HG03439 (cell line): ENCODE results near the gene GTF3A.
A peak's percentile ranks its signal among the peaks of the same experiment; 100 is the strongest.

Experiments used
- ATAC-seq: cut with Tn5 transposase; IDR thresholded peaks from one replicate; pipeline ENCODE4 v1.9.1; 2021; ENCODE audit warnings: mild to moderate bottlenecking, moderate library complexity; ENCODE audit not compliant: unreplicated experiment

Gene GTF3A

DNA sequence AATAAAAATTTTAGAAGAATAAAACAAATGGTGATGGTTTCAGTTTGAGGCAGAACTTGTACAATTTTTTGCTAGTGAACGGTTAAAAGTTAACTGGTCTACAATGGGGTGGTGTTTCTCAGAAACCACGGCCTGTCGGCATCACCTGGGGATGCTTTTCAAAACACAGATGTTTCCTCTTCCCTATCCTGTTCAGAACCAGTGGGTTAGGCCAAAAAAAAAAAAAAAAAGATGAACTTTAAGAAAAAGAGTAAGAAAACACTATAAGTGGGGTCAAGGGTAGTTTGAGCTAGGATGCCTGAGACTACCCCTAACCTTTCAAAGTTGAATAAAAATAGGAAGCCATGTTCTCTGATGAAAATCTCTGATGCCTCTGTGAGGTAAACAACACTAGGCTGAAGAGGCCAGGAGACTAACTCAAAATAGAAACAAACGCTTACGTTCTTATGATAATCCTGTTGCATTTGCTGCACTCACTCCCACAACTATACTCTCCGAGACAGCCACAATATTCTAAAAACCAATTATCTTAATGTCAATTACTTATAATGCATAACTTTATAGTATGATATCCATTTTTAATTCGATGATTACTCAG, 22.7 kb downstream of the GTF3A start:
- no peak for ATAC-seq

DNA sequence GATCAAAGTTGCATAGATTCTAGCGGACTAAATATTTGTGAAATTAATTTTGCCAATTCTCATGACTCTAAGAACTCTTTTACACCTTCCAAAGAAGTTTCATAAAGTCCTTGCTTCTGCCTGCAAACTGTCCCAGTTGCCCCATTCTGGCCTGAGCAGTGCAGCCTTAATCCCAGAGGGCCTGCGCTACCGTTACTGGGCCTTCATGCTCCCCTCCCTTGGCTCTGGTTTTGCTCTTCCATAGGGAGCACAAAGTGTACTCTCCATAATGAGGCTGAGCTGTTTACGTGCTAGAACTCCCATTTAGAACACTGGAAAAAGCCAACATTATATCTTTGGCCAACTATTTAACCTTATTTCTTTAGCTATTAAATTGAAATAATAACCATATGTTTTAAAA, 23.9 kb downstream of the GTF3A start:
- no peak for ATAC-seq

DNA sequence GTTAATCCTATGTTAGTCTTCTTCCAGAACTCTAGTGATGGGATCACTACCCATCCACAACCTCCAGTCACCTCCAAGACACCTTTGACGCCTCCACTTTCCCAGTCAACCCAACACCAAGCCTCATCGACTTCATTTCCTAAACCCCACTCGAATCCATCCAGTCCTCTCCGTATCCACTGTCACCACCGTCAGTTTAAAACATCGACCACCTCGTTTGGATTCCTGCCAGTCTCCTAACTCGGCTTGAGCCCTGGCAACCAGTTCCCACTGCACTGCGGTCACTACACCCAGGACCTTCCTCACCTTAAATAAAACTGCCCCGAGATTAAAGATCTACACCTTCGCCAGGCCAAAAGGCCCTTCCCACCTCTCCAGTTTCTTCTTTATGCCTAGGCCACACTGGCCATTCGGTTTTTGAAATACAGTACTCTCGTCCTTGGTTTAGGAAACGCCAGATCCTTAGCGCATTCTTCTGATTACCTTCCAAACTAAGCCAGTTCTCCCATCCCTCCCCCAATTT, 24.7 kb downstream of the GTF3A start:
- no peak for ATAC-seq

DNA sequence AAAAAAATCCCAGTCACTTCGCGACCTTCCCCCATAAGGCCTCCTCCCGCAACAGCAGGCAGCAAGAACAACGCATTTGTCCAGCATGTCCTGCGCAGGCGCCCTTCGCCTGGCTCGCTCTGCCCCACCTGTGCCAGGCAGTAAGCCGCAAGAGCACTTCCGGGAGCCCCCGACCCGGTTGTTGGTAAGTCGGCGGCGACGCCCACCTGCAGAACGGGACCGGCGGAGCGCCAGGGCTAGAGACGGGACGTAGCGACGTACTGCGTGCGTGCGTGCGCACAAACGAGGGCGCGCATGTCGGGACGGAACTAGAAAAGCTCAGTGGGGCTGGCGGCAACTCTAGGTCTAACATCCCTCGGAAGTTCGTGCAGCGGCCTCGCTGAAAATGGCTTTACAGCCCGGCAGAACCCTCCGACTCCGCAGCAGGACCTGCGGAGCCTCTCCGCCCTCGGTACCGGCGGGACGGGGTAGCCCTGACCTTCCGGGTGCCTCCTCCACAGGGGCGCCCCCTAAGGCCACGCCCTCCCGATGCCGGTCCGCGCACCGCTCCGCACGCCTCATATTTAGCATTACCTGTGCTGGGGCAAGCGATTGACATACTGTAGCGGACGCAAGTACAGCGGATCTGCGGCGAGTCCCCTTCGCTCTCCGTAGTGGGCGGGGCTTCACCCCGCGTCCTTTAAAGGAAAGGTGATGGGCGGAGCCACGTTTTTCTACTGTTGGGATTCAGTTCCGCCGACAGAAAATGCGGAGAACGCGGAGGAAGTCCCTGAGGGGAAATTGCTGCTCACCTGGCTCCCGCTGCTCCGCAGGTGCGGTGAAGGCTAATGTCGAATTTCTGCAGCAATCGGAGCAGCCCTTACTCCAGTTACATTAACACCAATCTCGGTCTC, 25.8 kb downstream of the GTF3A start, which contains the start of gene MTIF3:
MTIF3 (minus strand) TSS at position 629 of the 893 bp plus-strand sequence. CDS start 10,116 bp downstream, outside the sequence.
- ATAC-seq, result peak; percentile 89

DNA sequence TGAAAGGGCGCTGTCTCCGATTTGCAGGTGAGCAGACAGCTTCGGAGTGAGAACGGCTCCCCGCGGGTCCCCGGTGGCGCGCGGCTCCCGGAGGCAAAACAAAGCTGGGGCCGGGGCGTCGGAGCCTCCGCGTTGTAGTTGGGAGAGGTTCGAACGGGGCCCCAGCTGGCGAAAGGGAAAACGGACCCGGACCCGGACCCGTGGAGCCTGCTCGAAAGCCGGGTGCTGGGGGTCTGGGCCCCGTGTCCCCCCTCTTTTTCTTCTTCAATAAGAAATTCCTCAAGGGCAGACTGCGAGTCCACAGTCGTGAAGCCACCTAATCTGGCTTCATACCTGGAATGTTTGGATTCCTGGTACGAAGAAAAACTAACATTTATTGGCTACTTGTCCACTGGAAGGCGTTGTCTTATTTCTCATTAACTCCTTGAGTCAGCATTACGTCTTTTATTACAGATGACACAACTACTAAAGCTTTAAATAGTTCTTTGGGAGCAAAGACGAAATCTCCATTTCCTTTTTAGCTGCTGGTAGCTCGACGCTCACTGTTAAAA, 26.6 kb downstream of the GTF3A start:
- ATAC-seq, result no peak

DNA sequence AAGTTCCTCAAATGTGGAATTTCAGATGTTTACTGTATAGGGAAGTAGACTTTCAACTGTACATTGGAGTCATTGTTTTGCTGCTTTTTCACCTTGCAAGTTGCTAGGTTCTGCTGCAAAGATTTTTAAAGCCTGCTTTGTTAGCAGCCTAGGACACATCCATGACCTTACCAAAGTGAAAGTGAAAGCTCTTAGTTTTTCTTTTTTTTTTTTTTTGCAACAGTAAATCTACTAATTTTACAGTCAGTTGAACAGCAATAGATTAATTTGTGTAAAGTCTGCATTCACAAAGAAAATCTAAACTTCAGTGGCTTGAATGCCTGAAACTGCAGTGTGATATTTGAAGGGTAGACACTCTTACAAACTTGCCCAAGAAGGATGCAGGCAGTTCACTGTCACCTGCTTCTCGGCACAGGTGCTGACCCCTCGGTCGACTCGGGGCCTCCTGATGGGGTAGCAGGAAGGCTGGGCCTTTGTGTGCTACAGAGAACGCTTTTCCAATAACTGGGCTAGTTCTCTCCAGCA, 31.0 kb downstream of the GTF3A start:
- ATAC-seq, result no peak

DNA sequence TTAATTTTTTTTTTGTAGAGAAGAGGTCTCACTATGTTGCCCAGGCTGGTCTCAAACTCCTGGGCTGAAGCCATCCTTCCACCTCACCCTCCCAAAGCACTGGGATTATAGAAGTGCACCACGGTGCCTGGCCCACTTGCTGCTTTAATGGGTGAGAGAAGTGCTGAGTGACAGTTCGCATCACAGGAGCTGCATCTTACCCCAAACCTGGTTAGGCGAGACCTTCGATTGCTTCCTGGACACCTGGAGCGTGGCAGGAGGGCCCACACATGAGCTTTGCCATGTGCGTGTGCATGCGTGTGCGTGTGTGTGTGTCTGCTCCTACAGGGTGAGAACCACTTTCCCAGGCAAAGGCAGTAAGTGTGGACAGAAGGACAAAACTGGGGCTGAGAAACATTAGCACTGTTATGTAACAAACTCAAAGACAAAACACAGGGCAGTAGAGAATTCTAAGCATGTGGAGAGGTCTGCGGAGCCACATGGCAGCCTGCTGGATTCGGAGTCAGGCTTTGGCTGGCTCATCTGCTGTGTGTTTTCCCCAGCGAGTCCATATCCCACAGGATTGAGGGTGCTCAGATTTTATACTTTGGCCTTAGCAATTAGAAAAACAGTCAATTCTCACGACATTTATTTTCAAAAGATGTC, 37.6 kb downstream of the GTF3A start:
- no peak for ATAC-seq

DNA sequence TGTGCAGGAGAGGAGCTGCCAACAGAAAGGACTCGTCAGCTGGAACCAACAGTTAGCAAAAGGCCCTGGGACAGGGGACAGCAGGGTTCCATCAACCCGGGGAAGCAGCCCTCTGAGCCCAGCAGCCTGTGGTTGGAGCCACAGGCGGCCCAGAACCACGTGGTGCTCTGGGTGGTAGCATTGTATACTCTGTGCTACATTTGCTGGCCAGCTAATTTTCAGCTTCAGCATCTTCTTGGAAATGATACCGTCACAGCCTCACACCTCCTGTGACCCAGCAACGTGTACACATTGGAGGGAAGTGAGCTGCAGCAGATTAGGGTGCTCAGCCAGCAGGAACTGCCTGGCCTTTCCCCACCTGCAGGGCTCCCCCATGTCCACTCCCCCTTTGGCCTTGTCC, 39.1 kb downstream of the GTF3A start:
- ATAC-seq, result no peak

DNA sequence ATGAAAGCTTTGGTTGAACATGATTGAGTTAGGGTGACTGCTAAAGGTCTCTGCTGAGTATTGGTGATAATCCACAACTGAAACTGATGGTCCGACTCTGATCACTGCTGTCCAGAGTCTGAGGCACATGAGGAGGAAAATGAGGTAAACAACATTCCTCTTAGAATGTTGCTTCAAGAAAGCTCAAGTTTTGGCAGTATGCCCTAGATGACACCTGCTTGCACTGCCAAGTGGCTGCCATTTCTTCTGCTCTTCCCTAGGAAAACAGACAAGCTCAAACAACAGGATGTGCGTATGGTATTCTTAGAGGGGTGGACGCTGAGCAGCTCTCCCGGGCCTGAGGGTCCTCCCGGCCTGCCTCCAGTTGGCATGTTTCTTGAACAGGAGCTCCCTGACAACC, 41.2 kb downstream of the GTF3A start:
- no peak for ATAC-seq

DNA sequence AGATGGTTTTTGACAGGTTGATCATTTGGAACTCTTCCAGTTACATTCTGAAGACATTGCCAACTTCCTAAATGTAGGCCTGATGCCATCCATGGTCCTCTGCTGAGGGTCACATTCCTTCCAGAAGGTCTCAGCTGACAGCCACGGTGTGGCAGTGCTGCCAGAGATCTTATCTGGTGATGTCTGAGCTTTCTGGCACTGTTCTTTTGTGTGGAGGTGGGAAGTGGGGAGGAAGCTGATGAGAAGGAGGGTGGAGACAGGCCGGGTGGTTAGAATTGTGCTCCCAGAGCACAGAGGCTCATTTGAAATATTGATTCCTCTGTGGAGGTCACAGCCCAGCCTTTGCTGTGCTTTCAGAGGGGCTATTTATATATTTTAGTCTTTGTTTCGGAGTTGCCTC, 42.1 kb downstream of the GTF3A start:
- no peak for ATAC-seq

DNA sequence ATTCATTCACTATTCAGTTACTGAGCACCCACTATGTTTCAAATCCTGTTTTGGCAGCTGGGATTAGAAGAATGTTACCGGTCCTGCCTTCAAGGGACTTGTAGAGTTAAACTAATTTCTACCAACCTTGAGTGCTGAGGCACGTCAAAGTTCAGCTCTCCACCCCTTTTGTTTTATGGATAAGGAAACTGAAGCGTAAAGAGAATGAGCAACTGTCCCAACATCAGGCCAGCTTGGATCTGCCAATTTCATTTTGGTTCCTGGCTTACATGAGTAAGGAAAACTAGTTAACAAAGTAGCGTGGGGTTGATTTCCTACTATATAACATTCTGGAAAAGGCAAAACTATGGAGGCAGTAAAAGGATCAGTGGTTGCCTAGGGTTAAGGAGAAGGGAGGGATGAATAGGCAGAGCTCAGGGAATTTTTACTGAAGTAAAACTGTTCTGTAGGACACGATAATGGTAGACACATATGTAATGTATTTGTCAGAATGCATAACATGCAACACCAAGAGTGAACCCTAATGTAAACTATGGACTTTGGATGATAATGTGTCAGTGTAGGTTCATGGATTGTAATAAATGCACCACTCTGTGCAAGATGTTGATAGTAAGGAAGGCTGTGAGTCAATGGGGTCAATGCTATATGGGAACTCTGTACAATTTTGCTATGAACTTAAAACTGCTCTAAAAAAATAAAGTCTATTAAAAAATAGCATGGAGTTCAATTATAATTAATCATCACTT, 45.8 kb downstream of the GTF3A start:
- no peak for ATAC-seq

DNA sequence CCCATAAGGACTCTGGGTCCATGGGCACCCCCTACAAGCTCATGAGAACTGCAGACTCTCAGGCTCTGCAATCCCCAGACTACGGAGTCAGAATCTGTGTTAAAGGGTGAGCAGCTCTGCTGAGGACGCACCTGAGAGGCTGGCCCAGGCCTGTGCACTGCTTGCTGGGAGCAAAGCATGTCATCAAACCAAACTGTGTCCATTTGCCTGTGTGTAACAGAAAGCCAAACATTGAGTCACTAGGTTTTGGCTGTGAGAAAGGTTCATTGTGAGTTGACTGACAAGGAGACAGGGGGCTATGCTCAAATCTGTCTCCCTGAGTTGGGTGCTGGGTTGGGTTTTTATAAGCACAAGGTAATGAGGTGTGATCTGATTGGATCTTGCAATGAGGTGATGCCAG, 48.0 kb downstream of the GTF3A start:
- ATAC-seq, result no peak

DNA sequence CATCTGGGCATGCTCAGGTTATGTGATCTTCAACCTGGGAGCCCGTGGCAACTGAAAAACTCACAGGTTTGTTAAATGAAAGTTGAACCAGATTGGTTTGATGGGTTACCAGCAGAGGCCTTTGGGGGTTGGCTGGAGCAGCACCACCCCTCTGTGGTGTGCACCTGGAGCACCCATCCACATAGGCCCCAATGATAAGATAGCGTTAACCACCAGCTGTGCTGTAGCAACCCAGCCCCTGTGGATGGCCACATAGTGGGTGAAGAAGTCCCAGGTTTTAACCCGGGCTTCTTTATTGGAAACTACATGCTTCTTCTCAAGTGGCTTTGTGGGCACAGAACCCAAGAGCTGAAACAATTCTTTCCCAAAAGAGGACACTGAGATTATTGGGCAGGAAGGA, 48.5 kb downstream of the GTF3A start:
- ATAC-seq, result no peak

DNA sequence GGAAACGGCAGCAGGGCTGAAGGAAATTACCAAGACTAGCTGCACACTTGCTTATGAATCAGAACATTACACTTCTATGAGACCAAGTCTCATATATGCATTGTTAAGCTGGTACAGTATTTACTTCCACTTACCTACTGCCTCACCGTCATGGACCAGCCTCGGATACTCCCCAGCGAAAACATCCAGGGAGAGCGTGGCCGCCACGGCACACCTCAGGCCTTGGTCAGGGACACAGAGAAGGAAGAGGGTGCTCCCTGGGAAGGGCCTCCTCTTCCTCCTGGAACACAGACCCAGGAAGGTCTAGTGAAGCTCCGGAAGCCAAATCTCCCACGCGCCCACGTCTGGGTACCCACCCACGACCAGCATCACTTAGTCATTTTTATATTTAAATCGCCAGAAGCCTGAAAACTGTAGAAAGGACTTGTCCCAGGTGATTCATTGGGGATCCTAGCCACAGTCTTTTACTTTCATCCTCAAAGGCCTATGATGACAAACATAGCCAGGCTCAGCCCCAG, 50.4 kb downstream of the GTF3A start:
- no peak for ATAC-seq

DNA sequence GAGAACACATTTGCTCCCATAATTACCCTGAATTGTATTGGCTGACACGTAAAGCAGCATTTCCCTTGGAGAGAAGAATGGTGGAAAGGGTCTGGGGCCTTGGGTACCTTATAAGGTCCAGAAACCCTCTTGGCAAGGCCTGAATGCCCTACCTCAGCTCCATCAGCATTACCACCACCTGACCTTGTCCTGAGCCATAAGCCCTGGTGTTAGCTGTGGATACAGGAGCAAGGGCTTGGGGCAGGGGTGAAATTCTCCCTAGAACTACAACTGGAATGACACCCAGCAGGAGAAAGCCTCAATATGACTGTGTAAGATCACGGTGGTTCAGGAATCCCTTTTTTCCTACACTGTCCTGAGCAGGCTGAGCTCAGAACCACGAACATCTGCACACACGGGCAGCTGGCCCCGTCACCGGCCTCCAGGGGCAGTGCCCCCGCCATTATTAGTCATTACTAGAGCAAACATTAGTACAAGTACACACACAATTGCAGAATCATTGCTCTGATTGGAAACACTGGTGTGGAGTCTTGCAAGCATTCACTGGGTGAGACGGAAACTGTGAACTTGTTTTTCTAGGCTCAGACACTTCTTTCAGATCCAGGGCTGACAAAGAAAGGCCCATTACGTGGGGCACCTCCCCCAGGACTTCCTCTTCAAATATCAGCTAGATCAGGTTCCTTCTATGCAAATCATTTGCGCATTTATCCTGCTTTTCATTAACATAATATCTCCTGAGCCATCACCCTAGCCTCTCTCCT, 52.7 kb downstream of the GTF3A start:
- ATAC-seq, result peak; percentile 68

DNA sequence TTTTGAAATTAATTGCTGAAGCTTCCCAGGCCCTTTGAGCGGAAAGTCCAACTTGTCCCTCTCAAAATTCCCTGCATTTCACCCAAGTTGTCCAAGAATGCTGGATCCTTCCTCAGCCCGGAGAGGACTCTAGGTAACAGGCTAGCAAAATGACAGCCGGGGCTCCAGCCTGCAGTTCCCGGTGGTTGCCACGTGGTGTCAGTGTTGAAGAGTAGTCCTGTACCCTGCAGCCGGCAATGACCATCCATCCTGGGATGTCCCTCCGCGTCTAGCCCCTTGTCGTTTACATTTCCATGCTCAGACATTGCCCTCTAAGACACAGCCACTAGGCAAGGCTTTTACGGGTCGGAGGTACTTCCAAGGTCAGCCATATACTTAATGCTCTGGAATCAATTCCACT, 57.3 kb downstream of the GTF3A start:
- ATAC-seq, result no peak

DNA sequence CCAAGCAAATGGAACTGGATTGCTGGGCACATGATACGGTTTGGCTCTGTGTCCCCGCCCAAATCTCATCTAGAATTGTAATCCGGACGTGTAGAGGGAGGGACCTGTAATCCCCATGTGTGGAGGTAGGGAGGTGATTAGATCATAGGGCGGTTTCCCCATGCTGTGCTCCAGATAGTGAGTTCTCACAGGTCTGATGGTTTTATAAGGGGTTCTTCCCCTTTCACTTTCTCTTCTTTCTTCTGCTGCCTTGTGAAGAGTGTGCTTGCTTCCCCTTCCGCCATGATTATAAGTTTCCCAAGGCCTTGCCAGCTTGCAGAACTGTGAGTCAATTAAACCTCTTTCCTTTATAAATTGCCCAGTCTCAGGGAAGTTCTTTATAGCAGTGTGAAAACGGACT, 58.6 kb downstream of the GTF3A start:
- ATAC-seq, result peak; percentile 79

DNA sequence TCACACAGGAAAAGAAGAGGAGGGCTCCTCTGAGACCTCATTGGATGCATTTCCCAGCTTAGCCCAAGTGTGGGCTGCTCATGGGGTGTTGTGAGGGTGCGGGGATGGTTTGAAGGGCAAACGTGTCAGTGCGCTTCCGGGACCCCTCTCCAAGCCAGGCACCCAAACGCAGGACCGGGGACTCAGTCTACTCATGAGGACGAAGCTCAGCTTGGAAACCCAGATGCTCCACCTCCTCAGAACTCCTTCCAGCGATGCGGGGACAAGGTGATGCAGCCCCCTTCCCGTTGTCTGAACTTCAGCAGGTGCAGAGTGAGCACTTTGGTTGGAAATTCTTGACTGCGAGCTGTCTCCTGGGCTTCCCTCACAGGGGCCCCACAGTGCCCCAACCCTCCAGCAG, 59.0 kb downstream of the GTF3A start:
- no peak for ATAC-seq
